ENCODE measurements around the gene COLEC12. TPM values are rescaled to one million over a fixed set of nuclear protein-coding genes. Genes with fewer than 3 reads are reported as not detected.

COLEC12 gene
- total RNA-seq, 4 donors from 2014 or later, result 20.9 to 75.1 (median 50.4) TPM

GRCh38 chr18:424668-425067 is 75.8 kb downstream of the COLEC12 start:
- no peak for TF ChIP-seq CTCF (IDR thresholded peaks at IDR 0.05; ENCODE audit: low read depth)

GRCh38 chr18:424071-424661 is 76.3 kb downstream of the COLEC12 start:
- no peak for TF ChIP-seq CTCF (IDR thresholded peaks at IDR 0.05; ENCODE audit: low read depth)

GRCh38 chr18:422966-423365 is 77.5 kb downstream of the COLEC12 start:
- TF ChIP-seq CTCF (IDR thresholded peaks at IDR 0.05; ENCODE audit: low read depth), result no peak

GRCh38 chr18:421247-422155 is 79.0 kb downstream of the COLEC12 start:
- TF ChIP-seq CTCF (IDR thresholded peaks at IDR 0.05; ENCODE audit: low read depth), result no peak

GRCh38 chr18:420661-421246 is 79.7 kb downstream of the COLEC12 start:
- no peak for TF ChIP-seq CTCF (IDR thresholded peaks at IDR 0.05; ENCODE audit: low read depth)

- TF ChIP-seq CTCF (IDR thresholded peaks at IDR 0.05; ENCODE audit: low read depth), result no peak
Observed at GRCh38 chr18:419541-420175, 80.8 kb downstream of the COLEC12 start.

GRCh38 chr18:417495-417894 is 83.0 kb downstream of the COLEC12 start:
- TF ChIP-seq CTCF (IDR thresholded peaks at IDR 0.05; ENCODE audit: low read depth), result no peak
